SIG-M5 (cell line): ENCODE data around the gene TMCC1.
"Not testable (repeated sequence)": the region's sequence is repeated elsewhere in the genome, so short reads cannot be mapped to it uniquely, and the experiment has no call there.

Source experiments
- DNase-seq: peaks from one replicate; lab custom pipeline; 2025; lab: John Stamatoyannopoulos, UW

The TMCC1 gene

DNA sequence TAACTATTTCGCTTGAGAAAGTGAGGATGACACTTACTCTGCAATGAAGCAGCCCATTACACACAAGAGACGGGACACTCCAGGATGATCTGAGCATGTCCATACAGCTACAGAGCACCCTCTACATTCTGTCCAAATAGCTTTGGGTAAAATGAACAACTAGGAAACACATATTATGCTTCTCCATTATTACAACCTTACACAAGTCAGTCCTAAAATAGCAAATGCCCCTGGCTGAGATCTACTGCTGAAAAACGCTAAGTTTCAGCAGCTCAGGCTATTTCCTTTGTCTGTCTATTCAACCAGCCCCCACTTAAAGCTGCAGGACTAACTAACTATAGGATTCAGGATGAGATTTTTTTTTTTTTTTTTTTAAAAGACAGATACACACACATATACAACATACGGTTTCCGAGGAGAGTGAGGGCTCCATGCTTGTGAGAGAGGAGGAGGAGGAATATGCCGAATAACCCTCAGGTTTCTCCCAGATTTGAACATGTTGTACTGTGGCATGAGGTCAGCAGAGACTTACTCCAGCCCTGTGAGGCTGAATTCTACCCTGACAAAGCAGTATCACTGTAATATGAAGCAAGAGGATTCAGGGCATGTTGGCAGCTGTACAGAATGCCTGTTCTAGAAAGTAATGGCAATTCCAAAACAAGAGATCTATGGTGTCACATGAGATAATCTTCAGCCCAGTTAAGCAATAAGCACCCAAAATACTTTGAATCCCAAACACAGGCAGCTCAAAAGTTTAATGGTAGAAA lies 169.8 kb downstream of the TMCC1 start:
- no peak for DNase-seq

DNA sequence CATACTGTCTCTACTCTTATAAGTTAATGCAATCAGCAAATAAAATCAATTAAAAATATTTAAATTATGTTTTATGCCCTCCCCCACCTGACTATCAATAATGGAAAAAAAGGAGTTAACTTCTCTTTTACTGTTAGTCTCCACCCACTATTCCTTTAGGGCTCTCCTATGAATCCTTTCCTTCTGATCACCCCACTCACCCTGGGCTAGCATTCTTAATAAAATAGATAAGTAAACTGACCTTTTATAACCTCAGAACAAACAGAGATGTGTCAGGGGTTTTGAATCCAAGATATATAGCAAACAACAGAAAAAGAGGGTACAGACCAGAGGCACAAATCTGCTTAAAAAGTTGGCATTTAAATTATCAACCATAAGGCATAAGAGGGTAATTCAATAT lies 171.0 kb downstream of the TMCC1 start:
- no peak for DNase-seq

DNA sequence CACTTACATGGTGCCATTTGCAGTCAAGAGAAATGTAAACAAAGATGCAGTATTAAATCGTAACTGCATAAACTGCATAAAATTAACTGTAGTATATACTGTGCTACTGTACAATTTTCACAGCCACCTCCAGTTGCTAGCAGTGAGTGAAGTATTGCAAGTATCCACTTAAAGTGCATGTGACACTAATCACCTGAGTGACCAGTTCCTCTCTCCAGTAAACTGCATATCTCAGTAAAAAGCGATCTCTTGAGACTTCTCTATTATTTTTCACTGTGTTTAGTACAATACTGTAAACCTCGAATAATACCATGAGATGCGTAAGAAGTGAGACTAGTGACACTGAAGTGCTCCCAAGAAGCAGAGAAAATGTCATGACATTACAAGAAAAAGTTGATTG lies 175.3 kb downstream of the TMCC1 start:
- no peak for DNase-seq

DNA sequence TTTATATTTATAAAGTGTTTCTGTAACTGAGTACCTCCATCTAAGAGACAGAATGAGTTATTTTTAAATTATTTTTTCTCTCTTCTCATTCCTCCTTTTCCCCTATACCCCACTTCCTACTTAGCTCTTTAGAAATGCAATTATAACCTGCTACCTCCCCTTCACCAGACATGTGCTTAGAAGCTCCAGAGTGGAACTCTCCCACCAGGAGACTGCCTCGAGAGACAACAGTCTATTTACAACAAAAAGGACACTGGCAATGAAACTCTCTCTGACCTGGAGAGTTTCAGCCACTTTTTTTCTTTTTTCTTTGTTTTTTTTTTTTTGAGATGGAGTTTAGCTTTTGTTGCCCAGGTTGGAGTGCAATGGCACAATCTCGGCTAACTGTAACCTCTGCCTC lies 177.7 kb downstream of the TMCC1 start:
- DNase-seq: no peak

DNA sequence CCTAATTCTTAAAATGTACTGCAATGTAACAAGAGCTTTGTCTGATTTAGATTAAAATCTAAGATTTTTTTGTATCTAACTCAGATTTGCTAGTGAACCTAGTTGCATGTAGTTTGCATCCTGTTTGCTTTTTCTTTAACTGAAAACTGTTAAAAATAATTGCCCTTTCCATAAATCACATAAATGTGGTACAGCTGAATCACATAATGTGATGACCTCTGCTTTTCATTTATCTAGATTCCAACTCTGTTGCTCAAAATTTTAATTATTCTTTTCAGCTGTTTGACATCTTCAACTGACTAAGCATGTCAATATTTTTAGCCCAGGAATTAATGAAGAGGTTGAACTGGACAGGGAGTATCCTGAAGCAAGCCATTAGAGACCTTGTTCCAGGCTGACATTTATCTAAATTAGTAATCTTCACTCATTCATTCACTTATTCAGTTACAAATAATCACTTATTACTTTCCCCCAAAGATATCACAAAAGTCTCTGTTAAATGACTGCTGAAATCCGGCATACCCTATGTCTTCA lies 185.1 kb downstream of the TMCC1 start:
- no peak for DNase-seq

DNA sequence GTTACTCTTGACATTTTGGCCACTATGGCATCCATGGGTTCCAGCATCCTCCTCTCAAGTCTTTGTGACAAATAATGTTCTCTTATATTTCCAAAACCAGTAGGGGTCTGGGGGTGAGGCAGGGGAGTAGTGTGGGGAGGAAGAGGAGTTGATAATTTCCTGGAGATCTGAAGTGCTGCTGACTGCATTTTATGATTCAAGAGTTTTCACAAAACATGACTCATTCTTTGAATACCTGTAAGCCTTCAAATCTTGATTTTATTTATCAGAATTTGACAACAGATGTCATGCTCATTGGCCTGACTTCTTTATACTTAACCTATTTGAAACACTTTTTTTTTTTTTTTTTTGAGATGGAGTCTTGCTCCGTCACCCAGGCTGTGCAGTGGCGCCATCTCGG lies 188.2 kb downstream of the TMCC1 start:
- no peak for DNase-seq

DNA sequence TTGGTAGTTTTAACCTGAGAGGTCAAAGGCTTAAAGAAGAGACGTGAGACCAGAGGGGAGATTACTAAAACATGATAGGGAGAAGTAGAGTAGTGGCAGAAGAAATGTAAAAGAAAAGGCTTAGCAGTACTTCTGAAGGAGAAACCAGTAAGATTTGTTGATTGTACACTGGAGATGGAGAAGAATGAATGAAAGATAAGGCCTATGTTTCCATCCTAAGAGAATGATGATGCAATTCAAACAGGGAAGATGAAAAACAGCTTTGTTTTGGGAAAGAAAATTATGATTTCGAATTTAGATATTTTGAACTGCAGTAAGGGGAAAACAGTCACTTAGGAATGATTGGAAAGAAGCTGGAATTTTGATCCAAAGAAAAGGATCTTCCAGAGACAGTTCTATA lies 189.6 kb downstream of the TMCC1 start:
- no peak for DNase-seq

DNA sequence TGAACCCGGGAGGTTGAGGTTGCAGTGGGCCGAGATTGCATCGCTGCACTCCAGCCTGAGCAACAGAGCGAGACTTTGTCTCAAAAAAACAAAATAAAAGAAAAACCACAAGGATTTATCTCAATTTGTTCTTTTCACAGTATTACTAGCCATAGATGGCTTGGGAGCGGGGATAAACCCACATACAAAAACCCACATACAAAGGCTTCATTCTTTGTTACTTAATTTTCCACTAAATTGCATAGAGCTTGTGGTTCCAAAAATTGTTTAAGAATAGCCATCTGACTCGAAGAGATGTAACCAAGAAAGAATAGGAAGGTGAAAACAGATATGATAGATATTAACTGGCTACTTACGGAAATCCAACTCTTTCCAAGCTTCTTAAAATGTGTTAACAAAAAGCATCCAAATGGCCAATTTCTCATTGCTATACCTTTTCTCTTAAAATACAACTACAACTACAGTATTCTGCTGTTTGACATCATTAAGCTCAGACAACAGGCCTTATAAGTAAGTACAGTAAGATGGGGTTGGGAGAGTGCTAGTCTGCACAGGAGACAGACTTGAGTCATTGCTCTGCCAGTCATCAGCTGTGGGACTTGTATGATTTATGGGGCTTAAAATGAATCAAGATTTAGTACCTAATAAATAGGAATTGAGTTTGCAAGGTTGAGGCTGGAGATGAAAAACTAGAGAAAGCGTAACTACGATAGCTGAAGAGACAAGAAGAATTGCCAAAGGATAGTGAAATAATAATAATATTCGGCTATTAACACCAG lies 190.4 kb downstream of the TMCC1 start:
- no peak for DNase-seq

DNA sequence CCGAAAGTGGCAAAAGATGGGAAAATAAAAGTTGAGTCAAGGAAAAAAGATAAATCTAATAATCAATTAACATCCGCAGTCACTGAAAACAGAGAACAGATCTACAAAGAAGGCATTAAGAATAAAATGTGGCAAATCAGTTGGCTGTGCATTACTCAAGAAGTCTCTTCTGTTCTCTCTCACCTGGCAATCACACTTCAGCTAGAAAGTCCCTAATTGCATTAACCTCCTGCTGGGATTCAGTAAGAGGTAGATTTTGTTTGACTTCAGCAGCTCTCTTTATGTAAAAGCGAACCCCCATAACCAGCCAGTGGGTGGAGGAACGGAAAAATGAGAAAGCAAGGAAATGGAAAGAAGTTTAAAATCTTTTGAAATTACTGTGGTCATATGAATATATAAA lies 192.3 kb downstream of the TMCC1 start:
- DNase-seq: no peak

DNA sequence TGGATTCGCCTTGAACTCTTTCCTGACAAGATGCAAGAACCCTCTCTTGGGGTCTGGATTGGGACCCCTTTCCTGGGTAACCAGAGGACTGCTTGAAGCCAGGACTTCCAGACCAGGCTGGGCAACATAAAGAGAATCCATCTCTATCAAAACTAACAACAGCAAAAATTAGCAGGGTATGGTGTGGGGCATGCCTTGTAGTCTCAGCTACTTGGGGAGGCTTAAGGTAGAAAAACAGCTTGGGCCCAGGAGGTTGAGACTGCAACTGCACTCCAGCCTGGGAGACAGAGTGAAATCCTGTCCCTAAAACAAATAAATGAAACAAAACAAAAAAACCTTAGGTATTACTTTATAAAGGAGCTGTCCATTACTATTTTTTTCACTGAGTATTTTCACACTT lies 193.9 kb downstream of the TMCC1 start:
- DNase-seq: no peak

DNA sequence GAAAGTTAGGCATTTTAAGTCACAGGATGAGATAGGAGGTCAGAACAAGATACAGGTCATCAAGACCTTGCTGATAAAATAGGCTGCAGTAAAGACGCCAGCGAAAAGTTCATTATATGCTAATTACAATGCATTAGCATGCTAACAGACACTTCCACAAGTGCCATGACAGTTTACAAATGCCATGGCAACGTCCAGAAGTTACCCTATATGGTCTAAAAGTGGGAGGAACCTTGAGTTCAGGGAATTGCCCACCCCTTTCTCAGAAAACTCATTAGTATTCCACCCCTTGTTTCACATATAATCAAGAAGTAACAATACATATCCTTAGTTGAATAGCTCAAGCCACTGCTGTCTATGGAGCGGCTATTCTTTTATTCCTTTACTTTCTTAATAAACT lies 194.3 kb downstream of the TMCC1 start:
- no peak for DNase-seq

DNA sequence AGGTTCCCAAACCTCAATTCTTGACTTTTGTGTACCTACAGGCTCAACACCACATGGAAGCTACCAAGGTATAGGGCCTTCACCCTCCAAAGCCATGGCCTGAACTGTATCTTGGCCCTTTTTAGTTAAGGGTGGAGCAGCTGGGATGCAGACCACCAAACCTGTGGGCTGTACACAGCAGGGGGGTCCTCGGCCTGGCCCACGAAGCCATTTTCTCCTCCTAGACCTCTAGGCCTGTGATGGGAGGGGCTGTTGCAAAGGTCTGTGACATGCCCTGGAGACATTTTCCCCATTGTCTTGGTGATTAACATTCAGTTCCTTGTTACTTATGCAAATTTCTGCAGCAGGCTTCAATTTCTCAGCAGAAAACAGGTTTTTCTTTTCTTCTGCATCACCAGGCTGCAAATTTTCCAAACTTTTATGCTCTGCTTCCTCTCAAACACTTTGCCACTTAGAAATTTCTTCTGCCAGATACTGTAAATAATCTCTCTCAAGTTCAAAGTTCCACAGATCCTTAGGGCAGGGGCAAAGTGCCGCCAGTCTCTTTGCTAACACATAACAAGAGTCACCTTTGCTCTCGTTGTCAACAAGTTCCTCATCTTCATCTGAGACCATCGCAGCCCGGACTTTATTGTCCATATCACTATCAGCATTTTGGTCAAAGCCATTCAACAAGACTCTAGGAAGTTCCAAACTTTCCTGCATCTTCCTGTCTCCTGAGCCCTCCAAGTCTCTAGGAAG lies 196.1 kb downstream of the TMCC1 start:
- no peak for DNase-seq

DNA sequence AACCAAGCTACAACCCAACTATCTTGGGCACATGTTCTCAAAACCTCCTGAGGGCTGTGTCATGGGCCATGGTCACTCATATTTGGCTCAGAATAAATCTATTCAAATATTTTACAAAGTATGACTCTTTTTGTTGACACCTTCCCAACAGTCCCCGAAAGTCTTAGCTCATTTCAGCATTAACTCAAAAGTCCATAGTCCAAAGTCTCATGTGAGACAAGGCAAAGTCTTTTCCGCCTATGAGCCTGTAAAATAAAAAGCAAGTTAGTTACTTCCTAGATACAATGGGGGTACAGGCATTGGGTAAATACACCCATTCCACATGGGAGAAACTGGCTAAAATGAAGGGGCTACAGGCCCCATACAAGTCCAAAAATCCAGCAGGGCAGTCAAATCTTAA lies 197.1 kb downstream of the TMCC1 start:
- not testable (repeated sequence) for DNase-seq

DNA sequence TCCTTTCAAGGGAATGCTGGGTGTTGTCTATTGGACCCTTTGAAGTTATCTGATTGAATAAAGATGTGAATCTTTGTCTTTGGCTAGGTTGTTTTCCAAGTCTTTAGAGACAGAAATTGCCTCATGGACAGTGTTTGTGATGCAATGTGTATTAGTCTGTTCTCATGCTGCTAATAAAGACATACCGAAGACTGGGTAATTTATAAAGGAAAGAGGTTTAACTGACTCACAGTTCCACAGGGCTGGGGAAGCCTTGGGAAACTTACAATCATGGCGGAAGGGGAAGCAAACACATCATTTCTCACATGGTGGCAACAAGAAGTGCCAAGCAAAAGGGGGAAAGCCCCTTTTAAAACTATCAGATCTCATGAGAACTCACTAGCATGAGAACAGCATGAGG lies 198.3 kb downstream of the TMCC1 start:
- no peak for DNase-seq

DNA sequence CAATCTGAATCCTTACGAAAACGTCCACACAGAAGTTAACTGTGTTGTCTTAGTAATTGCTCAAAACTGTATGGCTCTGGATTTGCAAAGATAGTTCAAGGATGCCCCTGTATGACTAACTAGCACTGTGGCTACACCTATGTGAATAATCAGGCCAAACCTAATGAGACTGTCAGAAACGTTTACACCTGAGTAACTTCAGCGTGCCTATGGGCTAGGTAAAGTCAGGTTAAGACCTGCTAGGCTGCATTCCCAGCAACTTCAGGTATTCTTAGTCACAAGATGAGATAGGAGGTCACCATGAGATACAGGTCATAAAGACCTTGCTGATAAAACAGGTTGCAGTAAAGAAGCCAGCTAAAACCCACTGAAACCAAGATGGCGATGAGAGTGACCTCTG lies 199.3 kb downstream of the TMCC1 start:
- no peak for DNase-seq

DNA sequence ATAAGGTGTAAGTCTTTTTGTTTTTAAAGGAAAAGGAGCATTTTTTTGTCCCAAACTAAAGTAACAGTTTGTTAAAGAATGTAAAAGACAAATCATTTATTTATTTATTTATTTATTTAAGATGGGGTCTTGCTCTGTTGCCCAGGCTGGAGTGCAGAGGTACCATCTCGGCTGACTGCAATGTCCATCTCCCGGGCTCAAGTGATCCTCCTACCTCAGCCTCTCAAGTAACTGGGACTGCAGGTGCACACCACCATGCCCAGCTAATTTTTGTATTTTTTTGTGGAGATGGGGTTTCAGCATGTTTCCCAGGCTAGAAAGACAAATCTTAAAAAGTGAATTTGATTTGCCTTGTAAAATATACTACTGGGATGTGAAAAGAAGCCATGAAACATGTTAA lies 200.8 kb downstream of the TMCC1 start:
- no peak for DNase-seq

DNA sequence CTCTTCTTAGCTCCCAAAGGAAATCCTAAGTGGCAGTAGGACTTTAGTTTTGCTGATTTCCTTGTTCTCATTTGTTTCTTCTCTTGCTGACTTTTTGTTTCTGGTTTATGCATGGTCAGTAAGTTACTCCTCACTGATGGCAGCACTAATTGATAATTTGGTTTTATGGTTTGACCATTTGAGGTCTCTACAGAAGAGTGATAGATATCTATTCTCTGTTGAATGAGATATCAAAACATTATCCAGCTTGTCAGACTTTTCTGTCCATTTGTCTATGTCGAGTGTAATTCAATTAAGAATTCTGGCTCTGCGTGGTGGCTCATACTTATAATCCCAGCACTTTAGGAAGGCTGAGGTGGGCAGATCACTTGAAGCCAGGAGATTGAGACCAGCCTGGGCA lies 202.5 kb downstream of the TMCC1 start:
- DNase-seq: no peak

DNA sequence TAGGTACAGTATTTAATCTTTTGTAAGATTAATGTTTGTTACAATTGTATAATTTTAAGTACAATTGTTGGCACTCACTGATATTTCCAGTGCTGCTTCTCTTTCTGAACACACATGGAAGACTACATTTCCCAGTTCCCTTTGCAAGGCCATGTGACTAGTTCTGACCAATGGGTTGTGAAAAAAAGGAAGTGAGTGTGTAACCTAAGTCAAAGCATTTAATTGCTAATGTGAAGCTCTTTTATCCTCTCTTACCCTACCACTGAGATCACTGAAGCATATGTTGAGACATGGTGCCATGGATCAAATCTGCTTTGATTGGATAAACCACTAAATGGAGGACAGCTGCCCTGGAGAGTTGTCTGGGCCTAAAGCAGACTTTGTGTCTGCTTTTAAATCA lies 203.1 kb downstream of the TMCC1 start:
- peak; percentile 61 for DNase-seq

DNA sequence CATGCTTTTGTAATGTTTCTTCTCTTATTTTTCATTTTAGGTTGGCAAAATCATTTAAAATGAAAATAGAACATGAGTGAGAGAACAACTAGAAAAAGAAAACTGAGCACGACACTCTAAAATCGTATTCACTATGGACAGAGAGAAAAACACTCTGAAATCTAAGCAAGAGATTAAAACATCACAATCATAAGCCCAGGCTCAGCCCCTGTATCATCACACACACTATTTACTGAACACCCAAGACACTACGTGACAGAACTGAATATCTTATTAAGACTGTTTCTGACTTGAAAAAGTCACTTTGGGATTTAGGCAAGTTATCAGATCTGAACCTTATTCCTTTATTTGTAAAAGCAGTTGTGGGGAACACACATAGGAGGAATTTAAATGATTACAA lies 204.5 kb downstream of the TMCC1 start:
- DNase-seq: no peak

DNA sequence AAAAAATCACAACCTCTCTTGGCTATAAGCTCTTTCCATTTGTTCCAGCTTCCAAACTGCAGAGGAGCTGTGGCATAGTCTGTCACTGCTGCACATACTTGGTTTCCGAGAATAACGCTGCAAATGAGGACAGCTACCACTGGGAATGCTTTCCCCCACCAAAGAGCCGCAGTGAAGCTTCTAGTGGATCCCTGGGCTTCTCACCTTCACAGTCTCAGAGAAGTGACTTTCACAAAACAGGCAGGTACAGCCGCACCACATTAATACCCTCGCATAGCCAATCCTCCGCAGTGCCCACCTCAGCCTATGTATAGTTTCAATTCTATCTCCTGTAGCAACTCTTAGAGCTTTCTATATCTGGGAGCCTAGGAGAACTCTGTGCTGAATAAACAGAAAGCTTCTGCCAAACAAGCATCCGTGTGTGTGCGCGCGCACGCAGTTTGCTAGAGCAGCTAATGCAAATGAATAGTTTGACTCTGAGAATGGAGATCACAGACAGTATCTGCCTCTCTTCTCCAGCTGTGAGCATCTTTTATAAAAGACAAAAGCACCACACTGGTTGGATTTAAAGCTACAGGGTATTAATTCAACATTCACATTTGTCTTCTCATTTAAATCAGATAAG lies 205.1 kb downstream of the TMCC1 start:
- no peak for DNase-seq

DNA sequence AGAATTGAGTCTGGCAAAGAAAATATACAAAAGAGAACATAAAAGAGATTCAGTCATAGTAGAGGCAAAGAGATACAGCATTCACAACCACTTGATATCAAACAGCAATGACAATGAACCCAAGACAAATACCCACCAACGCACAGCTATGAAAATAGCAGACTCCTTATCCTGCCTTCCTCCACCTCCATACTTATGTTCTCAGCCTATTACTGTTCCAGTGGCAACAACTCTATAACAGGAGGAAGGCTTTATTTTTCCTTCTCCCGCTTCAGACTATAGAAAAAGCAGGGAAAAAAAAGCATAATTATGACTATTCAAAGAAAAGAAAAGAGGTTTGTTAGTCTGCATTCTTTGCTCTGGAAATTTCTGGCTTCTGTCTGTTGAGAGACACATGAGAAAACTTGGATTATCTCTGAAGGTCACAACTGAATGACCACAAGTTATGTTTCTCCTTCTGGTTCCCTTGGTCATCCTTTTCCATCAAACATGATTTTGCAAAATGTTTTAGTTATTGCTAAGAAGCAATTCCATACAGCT lies 205.9 kb downstream of the TMCC1 start:
- DNase-seq: no peak

DNA sequence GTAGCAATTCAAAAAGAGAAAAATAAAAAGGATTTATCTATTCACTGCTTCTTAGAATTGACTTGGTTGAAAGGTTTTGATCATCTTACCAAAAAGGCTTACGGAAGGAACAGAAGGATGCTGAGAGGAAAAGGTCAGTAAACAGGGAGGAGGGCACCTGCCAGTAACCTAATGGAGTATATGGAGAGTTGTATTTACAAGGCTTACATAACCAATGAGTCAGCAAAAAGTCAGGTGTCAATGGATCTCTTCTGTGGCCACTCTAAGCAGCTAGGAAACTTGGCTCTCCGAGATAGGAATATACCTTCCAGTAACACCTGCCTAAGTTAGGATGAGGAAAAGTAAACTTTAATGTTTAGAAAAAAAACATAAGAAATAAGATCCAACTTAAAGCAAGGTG lies 206.6 kb downstream of the TMCC1 start:
- no peak for DNase-seq
